HPDE6-E6E7 (cell line): ENCODE measurements around the gene FAM184A.
"Not testable (repeated sequence)": the region's sequence is repeated elsewhere in the genome, so short reads cannot be mapped to it uniquely, and the experiment has no call there.

Source experiments
- DNase-seq: peaks from one replicate; pipeline ENCODE4 v3.0.0; 2011; ENCODE audit warnings: missing footprints; ENCODE audit errors: extremely low spot score

Gene FAM184A

DNA sequence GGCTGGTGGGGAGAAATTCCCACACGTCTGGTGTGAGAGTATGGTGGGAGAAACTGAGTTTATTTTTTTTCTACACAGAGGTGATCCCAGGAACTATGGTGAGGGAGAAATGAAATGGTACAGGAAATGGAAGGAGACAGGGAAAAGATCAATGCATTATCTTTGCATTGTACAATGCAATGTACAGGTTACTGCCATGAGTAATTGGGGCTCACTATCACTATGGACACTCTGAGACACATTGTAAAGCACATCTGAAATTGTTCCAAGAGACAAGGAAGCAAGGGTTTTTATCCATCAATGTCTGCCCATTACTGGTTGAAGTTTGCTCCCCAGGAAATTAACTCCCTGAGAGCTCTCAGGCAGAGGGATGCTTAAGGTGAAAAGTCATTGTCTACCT is 21.7 kb upstream of the FAM184A start:
- no peak for DNase-seq

DNA sequence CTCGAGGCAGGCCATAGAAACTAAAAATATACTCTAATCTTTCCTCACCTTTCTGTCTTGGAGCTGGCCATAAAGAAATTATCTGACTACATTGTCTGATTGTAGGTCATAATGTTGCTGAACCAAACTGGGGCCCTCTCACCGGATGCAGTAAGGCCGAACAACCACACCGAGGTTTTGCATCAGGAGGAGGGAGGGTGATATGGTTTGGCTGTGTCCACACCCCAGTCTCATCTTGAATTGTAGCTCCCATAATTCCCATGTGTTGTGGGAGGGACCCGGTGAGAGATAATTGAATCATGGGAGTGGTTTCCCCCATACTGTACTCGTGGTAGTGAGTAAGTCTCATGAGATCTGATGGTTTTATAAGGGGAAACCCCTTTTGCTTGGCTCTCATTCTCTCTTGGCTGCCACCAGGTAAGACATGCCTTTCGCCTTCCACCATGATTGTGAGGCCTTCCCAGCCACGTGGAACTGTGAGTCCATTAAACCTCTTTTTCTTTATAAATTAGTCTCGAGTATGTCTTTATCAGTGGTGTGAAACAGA is 19.4 kb upstream of the FAM184A start:
- DNase-seq, result not testable (repeated sequence)

DNA sequence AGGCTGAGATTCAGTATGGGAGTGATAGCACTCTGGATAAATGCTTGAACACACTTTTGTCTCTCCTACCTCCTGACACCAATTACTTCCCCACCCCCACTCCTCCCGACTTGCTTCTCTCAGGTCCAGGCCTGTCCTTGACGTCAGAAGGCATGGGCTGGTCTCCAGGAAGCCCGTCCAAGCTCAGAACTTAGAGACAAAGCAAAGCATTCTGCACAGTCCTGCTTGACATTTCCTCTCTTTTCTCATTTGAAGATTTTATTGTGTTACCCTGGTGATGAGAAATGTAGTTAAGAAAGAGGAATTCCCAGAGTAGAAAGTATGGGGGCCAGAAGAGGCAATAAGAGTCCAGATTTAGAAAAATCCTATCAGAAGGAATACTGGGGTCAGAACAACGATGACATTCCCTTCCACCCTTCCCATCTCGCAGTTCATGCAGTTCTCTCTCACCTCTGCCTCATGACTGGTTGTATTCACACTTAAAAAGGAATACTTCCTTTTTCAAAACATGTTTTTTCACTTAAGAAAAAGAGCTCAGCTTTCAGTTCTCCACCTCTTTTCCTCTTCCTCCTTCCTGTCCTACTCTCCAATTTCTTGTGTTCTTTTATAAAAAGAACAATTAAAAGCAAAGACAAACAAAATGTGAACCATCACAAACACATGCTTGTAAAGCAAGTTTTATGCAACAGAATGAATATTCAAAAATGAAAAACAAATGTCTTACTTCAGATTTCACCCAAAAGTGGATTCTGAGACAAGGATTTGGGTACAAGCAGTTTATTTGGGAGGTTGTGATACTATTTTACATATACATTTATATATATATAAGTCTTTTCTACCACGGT is 18.5 kb upstream of the FAM184A start:
- DNase-seq, result peak; percentile 54

DNA sequence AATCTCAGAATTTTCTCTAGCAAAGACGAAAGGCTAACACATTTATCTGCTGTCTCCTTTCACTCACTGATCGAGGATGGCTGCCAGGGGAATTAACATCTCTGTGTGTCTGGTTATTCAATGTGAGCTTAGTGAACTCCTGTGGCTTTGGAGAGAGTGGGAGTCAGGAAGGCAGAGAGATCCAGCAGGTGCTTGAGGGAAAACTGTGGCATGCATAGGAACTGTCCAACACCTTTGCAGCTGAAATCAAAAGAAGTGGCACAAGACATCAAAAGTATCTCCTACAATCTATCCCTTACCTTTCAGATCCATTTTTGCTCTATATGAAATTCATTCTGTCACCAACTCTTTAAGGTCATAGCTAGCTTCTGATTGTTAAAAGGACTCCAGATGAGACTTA is 11.8 kb upstream of the FAM184A start:
- no peak for DNase-seq

DNA sequence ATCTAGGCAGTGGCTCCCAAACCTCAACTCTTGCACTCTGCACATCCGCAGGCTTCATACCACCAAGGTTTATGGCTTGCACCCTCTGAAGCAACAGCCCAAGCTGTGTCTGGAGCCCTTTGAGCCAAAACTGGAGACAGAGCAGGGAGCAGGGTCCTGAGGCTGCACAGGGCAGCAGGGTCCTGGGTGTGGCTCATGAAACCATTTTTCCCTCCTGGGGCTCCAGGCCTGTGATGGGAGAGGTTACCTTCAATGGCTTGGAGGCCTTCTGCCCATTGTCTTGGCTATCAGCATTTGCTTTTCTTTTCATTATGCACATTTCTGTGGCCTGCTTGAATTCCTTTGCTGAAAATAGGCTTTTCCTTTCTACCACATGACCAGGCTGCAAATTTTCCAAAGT is 6.3 kb upstream of the FAM184A start:
- no peak for DNase-seq

DNA sequence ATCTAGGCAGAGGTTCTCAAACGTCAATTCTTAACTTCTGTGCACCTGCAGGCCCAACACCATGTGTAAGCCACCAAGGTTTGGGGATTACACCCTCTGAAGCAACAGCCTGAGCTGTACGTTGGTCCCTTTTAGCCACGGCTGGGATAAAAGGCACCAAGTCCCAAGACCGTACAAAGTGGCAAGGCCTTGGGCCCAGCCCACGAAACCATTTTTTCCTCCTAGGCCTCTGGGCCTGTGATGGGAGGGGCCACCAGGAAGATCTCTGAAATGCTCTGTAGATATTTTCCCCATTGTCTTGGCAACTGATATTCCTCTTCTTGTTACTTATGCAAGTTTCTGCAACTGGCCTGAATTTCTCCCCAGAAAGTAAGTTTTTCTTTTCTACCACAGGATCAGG is 4.5 kb upstream of the FAM184A start:
- no peak for DNase-seq

DNA sequence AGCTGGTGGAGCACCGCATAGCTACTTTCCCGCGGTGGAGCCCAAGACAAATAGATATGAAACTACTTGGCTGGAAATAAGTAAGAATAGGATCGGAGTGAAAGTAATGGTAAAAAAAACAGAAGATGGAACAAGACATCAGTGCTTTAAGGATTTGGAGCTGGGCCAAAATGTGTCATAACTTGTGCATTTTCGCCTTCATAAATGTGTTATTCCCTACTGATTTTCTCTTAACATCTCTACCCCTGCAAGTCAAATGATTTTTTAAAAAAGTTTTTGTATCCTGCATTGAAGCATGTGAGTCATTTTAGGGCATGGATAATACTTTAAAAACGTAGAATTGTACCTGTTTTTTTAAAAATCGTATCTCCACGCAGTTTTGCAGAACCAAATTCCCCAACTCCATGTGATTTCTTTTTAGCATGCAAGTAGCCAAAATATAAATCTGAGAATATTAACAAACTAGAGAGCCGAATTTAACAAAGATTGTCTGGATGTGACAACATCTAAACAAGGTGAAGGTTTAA is 882 bp upstream of the FAM184A start:
- peak; percentile 9 for DNase-seq

DNA sequence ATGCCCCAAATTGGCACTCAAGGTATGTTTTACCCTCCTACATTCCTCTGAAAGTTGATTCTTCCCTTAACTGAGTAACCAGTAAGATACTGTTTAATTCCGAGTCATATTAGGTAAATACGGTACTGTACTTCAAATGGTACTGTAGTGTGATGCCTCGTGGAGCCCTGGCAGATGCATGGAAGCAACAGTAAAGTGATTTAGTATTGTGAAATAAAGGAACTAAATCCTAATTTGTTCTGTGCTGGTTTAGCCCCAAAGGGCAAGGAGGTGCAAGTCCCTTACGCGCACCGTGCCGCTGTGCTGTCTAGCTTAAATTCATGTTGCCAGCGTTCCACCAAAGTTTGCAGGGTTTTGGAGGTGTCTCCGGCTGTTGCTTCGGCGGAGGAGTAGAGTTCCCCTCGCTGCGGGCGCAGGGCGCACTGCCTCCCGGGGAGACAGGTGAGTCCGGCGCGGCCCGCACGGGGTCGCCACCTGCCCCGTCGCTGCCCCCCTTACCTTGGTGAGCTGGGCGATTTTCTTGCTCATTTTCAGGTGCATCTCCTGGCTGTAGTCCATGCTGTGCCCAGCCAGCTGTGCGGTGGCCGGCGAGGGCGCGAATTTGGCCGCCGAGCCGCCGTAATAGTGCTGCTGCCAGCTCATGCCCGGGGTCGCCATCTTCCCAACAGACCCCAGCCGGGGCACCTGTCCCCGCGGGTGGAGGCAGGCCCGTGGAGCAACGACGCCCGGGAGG is 655 bp downstream of the FAM184A start:
- peak; percentile 12 for DNase-seq

DNA sequence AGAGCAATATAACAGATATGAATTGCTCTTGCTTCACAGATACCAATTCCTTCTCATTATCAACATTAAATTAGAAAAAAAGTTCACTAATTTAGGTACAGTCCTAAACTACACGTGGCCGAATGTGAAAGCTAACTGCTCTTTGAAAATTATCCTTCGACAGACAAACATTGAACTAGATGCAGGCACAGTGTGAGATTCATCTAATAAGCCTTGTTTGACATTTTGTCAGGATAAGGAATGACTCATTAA is 1.1 kb downstream of the FAM184A start:
- no peak for DNase-seq

DNA sequence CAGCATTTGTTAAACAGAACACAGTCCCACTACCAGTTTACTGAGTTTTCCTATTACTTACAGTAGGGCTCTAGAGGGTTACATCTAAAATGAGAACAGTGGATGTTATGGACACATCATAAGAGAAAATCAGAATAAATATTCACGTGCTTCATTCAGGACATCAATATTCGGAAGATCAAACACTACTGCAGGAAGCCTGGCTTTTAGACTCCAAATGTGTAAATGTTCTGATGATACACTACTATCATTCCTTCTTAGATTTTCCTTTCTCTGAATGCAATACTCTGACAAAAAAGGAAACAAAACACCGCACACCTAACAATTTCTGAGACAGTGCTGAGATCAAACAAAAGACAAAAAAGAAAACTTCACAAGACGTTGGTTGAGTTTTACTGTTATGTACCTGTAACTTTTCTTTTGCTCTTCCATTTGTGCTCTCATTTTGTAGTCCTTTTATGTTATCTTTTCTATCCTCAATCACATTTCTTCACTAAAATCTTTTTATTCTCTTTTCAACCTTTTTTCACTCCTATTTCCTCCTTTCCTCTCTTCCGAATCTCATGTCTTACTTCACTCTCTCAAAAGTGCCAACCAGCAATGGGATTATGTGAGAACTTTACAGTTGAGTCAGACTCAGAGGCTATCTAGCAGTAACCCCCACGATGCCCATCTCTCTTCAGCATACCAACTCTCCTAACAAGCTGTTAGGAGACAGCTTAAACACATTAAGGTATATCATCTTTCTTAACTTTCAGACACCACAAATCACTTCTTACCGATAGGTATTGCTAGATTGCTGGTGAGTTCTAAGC is 1.7 kb downstream of the FAM184A start:
- no peak for DNase-seq

DNA sequence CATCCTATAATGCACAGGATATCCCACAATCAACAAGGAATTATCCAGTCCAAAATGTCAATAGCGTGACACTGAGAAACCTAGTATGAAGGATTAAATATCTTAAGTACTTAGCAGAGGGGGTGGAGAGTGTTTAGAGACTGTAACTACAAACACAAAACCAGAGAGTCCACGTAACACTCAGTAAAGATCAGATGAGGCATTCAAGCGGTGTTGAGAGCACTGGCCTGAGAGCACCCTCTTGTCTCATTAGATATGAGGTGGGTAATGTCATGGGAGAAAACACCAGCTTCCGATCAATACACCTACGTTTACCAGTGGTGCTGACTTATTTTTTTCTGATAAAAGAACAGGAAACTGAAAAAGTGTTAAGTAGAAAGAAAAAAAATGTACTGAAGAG is 2.3 kb downstream of the FAM184A start:
- no peak for DNase-seq

DNA sequence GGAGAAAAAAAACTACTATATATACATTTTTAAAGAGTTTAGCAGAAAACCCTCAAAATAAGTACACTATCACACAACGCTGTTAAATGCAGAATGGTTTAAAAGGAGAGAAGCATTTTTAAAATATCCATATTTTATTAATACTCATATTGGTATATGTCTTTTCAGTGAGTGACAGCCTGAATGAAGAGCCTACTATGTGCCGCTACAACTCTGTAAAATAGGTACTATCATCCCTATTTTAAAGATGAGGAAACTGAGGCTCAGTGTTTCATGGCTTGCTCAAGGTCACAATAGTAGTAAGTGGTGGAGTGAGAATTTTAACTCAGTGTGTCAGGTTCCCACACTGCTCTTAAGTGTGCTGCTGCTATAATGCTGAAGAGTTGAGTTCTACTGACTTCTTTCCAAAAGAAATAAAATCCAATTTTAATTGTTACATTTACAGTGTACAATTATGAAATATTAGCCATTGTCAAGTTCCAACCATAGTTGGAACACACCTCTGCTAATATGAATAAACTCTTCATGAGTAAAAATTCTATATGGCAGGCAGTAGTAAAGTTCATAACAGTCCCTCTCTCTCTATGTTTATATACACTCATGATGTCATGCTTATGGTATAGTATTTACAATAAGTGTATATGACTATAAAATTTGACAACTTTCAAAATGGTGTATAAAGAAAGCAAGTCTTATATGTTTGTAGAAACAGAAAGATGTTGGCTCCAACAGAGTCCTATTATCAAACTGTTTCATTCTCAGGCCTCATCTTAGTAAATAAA is 3.1 kb downstream of the FAM184A start:
- DNase-seq, result no peak

DNA sequence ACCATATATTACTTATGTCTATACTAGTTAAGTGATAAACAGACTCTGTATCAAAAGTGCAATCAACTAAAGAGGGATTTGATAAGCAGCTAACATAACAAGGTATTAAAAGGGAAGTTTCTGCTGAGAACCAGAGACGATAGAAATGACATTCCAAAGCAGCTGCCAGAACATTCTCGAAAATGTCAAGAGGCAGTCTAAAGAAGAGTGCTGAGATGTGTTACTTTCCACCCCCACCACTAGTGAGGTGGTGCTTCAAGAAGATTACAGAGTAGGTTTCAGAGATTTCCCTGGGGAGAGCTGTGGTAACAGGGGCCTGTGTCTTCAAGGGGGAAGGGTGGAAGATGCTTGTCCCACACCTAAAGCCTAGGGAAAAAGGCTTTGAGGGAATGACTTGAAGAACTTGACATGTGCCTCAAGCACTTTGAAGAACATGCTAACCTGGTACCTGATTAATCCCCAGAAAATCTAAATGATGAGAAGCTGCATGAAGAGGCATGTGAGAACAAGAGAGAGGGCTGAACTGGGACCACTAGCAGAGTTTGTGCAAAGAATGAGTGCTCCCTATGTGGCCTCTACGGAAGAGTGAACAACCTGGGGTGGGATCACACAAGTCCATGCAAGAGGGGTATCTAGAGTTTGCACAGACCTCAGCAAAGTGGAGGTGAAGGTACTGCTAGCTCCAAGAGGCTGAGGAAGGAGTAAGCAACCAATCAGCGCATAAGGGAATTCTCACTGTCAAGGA is 5.0 kb downstream of the FAM184A start:
- no peak for DNase-seq

DNA sequence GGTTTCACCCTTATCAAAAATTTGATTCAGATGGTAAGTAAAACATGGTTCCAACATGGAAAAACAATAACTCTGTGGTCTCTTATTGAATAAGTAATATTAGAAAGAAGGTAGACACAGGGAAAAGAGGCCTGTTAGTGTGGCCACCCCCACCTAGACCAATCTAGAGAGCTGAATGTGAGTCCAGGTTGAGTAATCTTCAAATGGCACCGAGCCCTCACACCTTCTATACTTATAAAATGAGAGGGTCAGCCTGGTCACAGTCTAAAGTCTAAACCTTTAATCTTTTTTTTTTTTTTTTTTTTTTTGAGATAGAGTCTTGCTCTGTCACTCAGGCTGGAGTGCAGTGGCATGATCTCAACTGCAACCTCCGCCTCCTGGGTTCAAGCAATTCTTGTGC is 6.9 kb downstream of the FAM184A start:
- DNase-seq, result no peak

DNA sequence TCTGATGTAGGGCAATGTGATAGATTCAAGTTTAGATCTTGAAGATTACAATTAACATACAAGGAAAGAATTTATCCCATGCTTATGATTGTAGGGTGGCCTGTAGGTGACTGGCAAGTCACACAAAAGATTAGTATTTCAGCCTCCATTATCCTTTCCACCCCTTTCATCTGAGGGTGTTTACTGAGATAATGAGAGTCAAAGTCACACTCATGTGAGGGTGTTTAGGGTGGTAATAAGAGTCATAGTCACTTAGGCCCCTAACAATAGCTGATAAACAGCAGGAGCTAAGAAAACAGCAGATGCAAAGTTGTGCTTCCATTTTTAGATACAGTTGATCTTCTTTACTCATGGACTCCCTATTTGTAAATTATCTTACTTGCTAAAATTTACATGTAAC is 11.4 kb downstream of the FAM184A start:
- no peak for DNase-seq

DNA sequence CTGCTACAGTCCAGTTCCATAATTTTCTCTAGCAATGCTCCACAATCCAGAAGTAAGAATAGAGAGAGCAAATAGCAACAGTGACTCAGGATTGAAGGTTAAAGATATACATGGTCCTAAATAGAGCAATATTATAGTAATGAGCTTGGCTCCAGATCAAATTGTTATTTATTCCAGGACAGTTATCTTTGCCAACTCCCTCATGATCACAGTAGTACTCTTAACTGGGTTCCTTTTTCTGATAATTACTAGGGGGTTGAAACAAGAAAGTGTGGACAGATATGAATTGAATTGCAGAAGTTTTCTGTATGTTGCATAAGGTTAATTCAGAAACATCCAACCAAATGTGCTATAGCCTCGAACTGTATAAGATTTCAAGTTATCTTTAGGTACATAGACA is 11.9 kb downstream of the FAM184A start:
- no peak for DNase-seq

DNA sequence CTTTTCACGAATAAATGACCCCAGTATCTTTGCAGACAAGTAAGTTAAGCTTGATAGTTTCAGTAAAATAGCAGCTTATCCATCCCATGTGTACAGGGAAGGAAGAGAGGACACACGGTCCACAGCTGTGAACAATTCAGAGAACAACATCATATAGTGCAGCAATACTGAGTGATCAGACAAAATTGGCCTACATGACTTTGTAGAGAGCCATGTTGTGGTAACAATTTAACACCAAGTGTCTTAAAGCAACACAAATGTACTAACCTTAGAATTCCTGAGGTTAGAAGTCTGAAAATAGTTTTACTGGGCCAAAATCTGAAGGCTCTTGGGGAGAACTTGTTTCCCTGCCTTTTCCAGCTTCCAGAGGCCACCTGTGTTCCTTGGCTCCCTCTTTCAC is 12.5 kb downstream of the FAM184A start:
- DNase-seq, result no peak

DNA sequence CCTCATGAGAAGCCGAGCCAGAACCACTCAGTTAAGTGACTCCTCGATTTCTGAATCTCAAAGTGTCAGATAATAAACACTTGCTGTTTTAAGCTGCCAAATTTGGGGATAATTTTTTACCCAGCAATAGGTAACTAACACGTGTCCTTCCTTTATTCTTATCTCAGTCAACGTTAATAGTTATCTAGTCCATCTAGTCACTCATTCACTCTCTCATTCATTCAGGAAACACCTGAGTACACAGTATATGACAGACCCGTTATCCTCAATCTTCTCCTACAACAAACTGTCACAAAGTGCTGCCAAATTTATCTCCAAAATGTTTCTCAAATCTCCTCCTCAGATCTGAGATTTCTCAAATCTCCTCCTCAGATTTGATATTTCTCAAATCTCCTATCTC is 13.1 kb downstream of the FAM184A start:
- DNase-seq, result no peak

DNA sequence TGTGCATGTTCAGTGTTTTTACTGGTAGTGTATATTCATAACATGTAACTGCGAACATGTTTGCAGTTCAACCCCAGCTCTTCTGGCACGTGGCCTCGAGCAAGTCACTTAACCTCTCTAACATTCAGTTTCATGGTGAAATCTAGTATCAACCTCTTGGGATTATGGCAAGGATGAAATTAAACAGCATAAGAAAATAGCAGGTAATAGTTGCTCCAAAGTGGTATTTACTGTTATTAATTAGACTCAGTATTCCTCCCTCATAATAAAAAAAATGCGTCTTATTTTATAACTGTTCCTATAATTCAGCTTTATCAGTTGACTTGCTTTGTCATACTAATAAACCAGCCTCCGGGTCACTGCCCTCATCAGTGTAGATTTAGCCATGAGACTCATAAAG is 15.0 kb downstream of the FAM184A start:
- no peak for DNase-seq

DNA sequence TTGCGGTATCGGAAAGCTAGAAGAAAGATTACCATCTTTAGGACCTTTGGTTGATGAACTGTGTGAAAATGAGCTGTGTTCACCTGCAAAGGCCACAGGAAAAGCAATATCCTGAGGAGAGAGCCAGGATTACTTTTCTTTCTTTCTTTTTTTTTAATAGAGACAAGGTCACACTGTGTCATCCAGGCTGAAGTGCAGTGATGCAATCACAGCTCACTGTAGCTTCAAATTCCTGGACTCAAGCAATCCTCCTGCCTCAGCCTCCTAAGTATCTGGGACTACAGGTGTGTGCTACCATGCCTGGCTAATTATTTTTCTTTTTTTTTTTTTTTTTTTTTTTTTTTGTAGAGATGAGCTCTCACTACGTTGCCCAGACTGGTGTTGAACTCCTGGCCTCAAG is 17.2 kb downstream of the FAM184A start:
- no peak for DNase-seq
